A549 (cell line): ENCODE data around the gene SLC25A39. TPM values are rescaled to one million over a fixed set of nuclear protein-coding genes. Genes with fewer than 3 reads are reported as not detected.
"Not testable (repeated sequence)": the region's sequence is repeated elsewhere in the genome, so short reads cannot be mapped to it uniquely, and the experiment has no call there.

ENCODE experiments used
- ATAC-seq, 2 experiments: fragments of 200-7000 bp in 1 of 2; fragments of >200 bp in 1 of 2; cut with Nextera tagmentation in 1 of 2; cut with Tn5 transposase in 1 of 2; 3 replicates each; pipeline versions ENCODE4 v1.8.0 to v1.9.1; 2018 to 2020; ENCODE audit warnings: mild to moderate bottlenecking in 1 of 2, moderate library complexity in 1 of 2
- CTCF ChIA-PET: fragments of 300-600 bp; sonication (Branson Sonifier 250); formaldehyde crosslinking; extraction: SDS; loops from one replicate; lab custom pipeline; 2021; ENCODE audit warnings: antibody characterized with exemption, inconsistent platforms; lab: Yijun Ruan, JAX
- POLR2A ChIA-PET: fragments of 350-600 bp; formaldehyde crosslinking; extraction: SDS; loops from one replicate; lab custom pipeline; 2021; ENCODE audit warnings: antibody characterized with exemption, inconsistent platforms; lab: Yijun Ruan, JAX
- DNase-seq, 2 experiments: peaks; one replicate each; pipeline versions ENCODE4 v3.0.0 to v3.0.0-alpha.2; 2011 to 2016; ENCODE audit warnings: low read depth in 1 of 2, low spot score in 1 of 2
- FAIRE-seq: peaks from 2 replicates; lab custom pipeline; 2011; peaks lifted over from hg19 to GRCh38; lab: Jason Lieb, UNC
- H3K27ac ChIP-seq, 2 experiments: fragments of >200 bp; sonication (Bioruptor Twin); formaldehyde crosslinking; 3 replicates each; pipeline ENCODE4 v1.5.1; 2016 to 2017
- H3K4me1 ChIP-seq: fragments of >200 bp; sonication (Bioruptor Twin); formaldehyde crosslinking; 3 replicates; pipeline ENCODE4 v1.6.1; 2016
- H3K4me2 ChIP-seq: fragments of >200 bp; sonication (Bioruptor Twin); formaldehyde crosslinking; 3 replicates; pipeline ENCODE4 v1.6.1; 2016
- H3K4me3 ChIP-seq: fragments of >200 bp; sonication (Bioruptor Twin); formaldehyde crosslinking; 3 replicates; pipeline ENCODE4 v1.5.1; 2016
- H3K9me3 ChIP-seq: fragments of >200 bp; sonication (Bioruptor Twin); formaldehyde crosslinking; 3 replicates; pipeline ENCODE4 v1.6.1; 2016
- BHLHE40 ChIP-seq: IDR thresholded peaks from 2 replicates; pipeline ENCODE4 v1.6.1; 2012; ENCODE audit warnings: low read depth, low read length, inconsistent platforms
- CBX2 ChIP-seq: fragments of 200-600 bp; sonication (generic); IDR thresholded peaks from 2 replicates; pipeline ENCODE4 v1.6.1; 2016; ENCODE audit warnings: low read depth, mild to moderate bottlenecking, borderline replicate concordance
- CHD2 ChIP-seq: fragments of 150-350 bp; IDR thresholded peaks from 2 replicates; pipeline ENCODE4 v1.6.1; 2014; ENCODE audit warnings: low read length; ENCODE audit not compliant: partially characterized antibody
- EP300 ChIP-seq, 2 experiments: fragments of >200 bp; sonication (Bioruptor Twin); formaldehyde crosslinking; IDR thresholded peaks; 2 replicates in 1 of 2; 3 replicates in 1 of 2; pipeline ENCODE4 v1.6.1; 2016 to 2017
- FOSB ChIP-seq: fragments of 250-450 bp; sonication (Bioruptor Pico); IDR thresholded peaks from 2 replicates; pipeline ENCODE4 v1.5.0; 2020; ENCODE audit warnings: mild to moderate bottlenecking, moderate library complexity
- HDAC2 ChIP-seq: fragments of 200-600 bp; sonication (generic); IDR thresholded peaks from 2 replicates; pipeline ENCODE4 v1.6.1; 2016
- HOXA7 ChIP-seq: fragments of 250-450 bp; sonication (Bioruptor Pico); IDR thresholded peaks from 2 replicates; pipeline ENCODE4 v1.5.0; 2020; ENCODE audit warnings: mild to moderate bottlenecking, moderate library complexity
- HOXB5 ChIP-seq: fragments of 250-450 bp; sonication (Bioruptor Pico); IDR thresholded peaks from 2 replicates; pipeline ENCODE4 v1.5.0; 2020; ENCODE audit warnings: mild to moderate bottlenecking, moderate library complexity
- JUN ChIP-seq, 2 experiments: fragments of >200 bp; sonication (Bioruptor Twin); formaldehyde crosslinking; IDR thresholded peaks; 2 replicates in 1 of 2; 3 replicates in 1 of 2; pipeline ENCODE4 v1.6.1; 2016 to 2017
- KDM5A ChIP-seq: fragments of 200-600 bp; sonication (generic); IDR thresholded peaks from 2 replicates; pipeline ENCODE4 v1.6.1; 2016; ENCODE audit warnings: antibody characterized with exemption, mild to moderate bottlenecking
- MAX ChIP-seq: IDR thresholded peaks from 2 replicates; pipeline ENCODE4 v1.6.1; 2012
- MYC ChIP-seq: IDR thresholded peaks from 2 replicates; pipeline ENCODE4 v1.6.1; 2012; ENCODE audit warnings: mild to moderate bottlenecking, inconsistent platforms, low read length, improper control_type of control experiment, borderline replicate concordance
- NFE2L2 ChIP-seq: fragments of 150-350 bp; conservative IDR thresholded peaks from 2 replicates; pipeline ENCODE4 v1.6.1; 2014; ENCODE audit warnings: low read length
- NR3C1 ChIP-seq: fragments of >200 bp; sonication (Bioruptor Twin); formaldehyde crosslinking; IDR thresholded peaks from 3 replicates; pipeline ENCODE4 v1.6.1; 2017
- POLR2A ChIP-seq: IDR thresholded peaks from 2 replicates; pipeline ENCODE4 v1.6.1; 2012; ENCODE audit warnings: mild to moderate bottlenecking, low read length
- RNF2 ChIP-seq: fragments of 200-600 bp; sonication (generic); IDR thresholded peaks from 2 replicates; pipeline ENCODE4 v1.6.1; 2016; ENCODE audit warnings: low read depth, mild to moderate bottlenecking, antibody characterized with exemption, moderate library complexity, borderline replicate concordance
- SMC3 ChIP-seq: fragments of >200 bp; sonication (Bioruptor Twin); formaldehyde crosslinking; IDR thresholded peaks from 3 replicates; pipeline ENCODE4 v1.6.1; 2018; ENCODE audit warnings: inconsistent platforms
- SREBF2 ChIP-seq: fragments of 450-650 bp; IDR thresholded peaks from 2 replicates; pipeline ENCODE4 v1.6.1; 2014; ENCODE audit warnings: mild to moderate bottlenecking, moderate library complexity
- USF2 ChIP-seq: fragments of 450-650 bp; IDR thresholded peaks from 2 replicates; pipeline ENCODE4 v1.6.1; 2014; ENCODE audit warnings: antibody characterized with exemption
- ZC3H11A ChIP-seq: fragments of 450-650 bp; IDR thresholded peaks from 2 replicates; pipeline ENCODE4 v1.6.1; 2014; ENCODE audit warnings: antibody characterized with exemption, mild to moderate bottlenecking
- WGBS: methylation state at CpG from one replicate; pipeline ENCODE4 v1.1.6; 2017; ENCODE audit errors: missing lambda C conversion rate; 5-methylcytosine and 5-hydroxymethylcytosine counted together
- polyA plus RNA-seq, 4 experiments: library from polyadenylated mRNA; depleted of rRNA in 3 of 4; stranded (reverse); fragments of >200 nt; fragmentation: RNase III in 1 of 4; extraction: RNeasy Plus Mini Kit Qiagen cat#74134 plus additional on column Dnase treatment in 1 of 4; gene quantifications; 2 replicates in 3 of 4; 3 replicates in 1 of 4; pipeline ENCODE4 v1.2.3, GENCODE V29; 2011 to 2017

The SLC25A39 gene
- polyA plus RNA-seq, 2 of the 4 experiments (the other 2 are of a cell fraction): 80.9 to 154 TPM

DNA sequence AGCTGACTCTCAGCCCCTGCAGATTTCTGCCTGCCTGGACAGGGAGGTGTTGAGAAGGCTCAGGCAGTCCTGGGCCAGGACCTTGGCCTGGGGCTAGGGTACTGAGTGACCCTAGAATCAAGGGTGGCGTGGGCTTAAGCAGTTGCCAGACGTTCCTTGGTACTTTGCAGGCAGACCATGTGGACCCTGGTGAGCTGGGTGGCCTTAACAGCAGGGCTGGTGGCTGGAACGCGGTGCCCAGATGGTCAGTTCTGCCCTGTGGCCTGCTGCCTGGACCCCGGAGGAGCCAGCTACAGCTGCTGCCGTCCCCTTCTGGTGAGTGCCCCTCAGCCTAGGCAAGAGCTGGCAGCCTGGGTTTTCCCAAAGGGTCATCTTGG is 24.4 kb upstream of the SLC25A39 start:
- ATAC-seq: no peak
- FAIRE-seq: no peak
- TF ChIP-seq USF2 (no peak), SREBF2 (no peak), KDM5A (no peak), CBX2 (no peak), FOSB (CRISPR knock-in tag) (no peak), EP300 (IDR thresholded peaks at IDR 0.05) (no peak), SMC3 (no peak), JUN (IDR thresholded peaks at IDR 0.05) (no peak)
- Histone ChIP-seq H3K4me3 (no peak overlapping the region), H3K4me2 (no peak overlapping the region), H3K27ac (no peak overlapping the region), H3K4me1 (peaks cover 9% of the 10 kb centered on the region), H3K9me3 (no peaks in the 10 kb centered on the region)
- ChIA-PET POLR2A (no interaction called here), CTCF (interaction anchor here (0.6 to 17.9 kb wide), 13 partner anchors 14 to 310 kb away, joined by 3 to 327 read pairs (median 4); partner anchors contain the start of gene FAM171A2)
- 87% methylated on average over 6 of the region's 6 CpGs for WGBS
- DNase-seq: no peak

DNA sequence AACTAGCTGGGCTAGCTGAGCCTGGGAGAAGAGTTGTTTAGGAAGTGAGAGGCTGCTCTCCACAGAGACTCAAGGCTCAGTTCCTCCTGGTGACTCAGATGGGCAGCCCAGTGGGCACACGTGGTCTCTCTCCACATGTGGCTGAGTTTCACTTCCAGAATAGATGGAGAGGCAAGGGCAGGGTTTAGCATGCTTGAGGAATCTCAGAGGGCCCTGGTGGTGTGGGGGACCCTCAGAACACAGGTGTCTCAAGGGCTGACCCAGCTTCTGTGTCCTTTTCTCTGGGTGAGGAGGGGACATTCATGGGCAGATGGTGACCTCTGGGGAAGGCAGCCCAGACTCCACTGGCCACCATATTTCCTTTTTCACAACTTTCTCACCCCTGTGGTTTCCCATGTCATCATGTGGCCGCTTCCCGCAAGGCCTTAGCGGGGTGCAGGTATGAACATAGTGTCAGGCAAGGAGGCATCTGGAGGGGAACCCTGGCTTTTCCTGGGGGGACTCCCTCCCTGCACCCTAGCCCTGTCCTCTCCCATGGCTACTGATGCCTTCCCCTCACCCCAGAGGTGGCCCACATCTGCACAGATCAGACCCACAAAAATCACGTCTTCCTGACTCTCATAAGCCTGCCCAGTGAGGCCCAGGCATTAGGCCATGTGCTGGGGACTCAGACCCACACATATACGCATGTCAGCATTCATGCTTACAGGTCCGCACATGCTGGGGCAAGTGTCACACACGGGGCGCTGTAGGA is 23.8 kb upstream of the SLC25A39 start:
- no peak for DNase-seq
- Histone ChIP-seq H3K9me3 (no peaks in the 10 kb centered on the region), H3K4me3 (no peak overlapping the region), H3K27ac (no peak overlapping the region)
- ATAC-seq: no peak
- WGBS: 90% methylated on average over 9 of the region's 9 CpGs
- CTCF ChIA-PET: interaction anchor here (0.7 to 17.9 kb wide), 9 partner anchors 14 to 310 kb away, joined by 3 to 327 read pairs (median 4); partner anchors contain the start of gene FAM171A2
- POLR2A ChIA-PET: no interaction called here
- TF ChIP-seq USF2 (0 out of 2 replicates have a peak, but pooled peaks have one; percentile 23), BHLHE40 (no peak)
- TF ChIP-seq, all 56 proteins: peak for 1
- Histone ChIP-seq H3K4me2 (no peak overlapping the region), H3K4me1 (peaks cover 9% of the 10 kb centered on the region)
- no peak for FAIRE-seq

GRCh38 chr17:44347206-44348055 is 22.8 kb upstream of the SLC25A39 start:
- not testable (repeated sequence) for H3K9me3 ChIP-seq, H3K27ac ChIP-seq, DNase-seq, ATAC-seq, FAIRE-seq, H3K4me1 ChIP-seq, H3K4me2 ChIP-seq, H3K4me3 ChIP-seq
- WGBS: 74% methylated on average over 18 of the region's 18 CpGs
- CTCF ChIA-PET: interaction anchor here (0.6 to 17.9 kb wide), 7 partner anchors 14 to 199 kb away, joined by 3 to 327 read pairs (median 4); partner anchors contain the start of gene FAM171A2
- POLR2A ChIA-PET: interaction anchor here (0.6 kb wide), 1 partner anchor 277 kb away, joined by 3 read pairs; no protein-coding TSS in a partner anchor

DNA sequence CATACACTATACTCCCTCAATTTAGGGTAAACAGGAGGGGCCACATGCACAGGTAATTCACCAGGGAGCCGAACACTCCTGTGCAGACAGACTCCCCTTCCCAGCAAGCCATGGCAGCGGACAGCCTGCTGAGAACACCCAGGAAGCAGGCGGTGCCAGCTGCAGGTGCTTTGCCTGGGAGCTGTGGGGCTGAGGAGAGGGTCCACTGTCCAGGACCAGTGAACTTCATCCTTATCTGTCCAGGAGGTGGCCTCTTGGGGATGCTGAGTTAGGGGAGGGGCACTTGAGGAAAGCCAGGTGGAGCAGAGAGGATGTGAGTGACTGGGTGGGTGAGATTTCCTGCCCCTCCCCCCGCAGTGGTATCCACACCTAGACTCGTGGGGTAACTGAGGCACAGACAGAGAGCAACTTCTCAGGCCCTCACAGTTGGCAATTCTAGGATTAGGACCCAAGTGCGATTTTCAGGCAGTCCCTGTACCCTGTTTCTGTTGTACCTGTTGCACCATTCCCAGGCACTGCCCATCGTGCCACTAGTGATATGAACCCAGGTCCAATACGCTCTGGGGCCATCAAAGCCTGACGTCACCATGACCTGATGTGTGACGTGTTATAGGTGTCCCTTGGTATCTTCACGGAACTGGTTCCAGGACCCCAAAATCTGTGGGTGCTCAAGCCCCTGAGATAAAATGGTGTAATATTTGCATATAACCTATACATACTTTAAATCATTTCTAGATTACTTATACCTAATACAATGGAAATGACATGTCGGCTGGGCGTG is 21.6 kb upstream of the SLC25A39 start:
- ATAC-seq: 0 out of 6 replicates have a peak, but pooled peaks of 1 of the 2 experiments have one; percentile 0

More for the DNA sequence above, 21.6 kb upstream of the SLC25A39 start:
- TF ChIP-seq SREBF2 (no peak), RNF2 (no peak), HOXA7 (CRISPR knock-in tag) (no peak), NFE2L2 (no peak), POLR2A (no peak), NR3C1 (no peak), HDAC2 (no peak), MYC (no peak), MAX (no peak), CHD2 (no peak), HOXB5 (CRISPR knock-in tag) (no peak), ZC3H11A (no peak)
- TF ChIP-seq, all 56 proteins: peak for 0
- POLR2A ChIA-PET: interaction anchor here (0.5 to 1.9 kb wide), 8 partner anchors 8 to 276 kb away, joined by 3 to 20 read pairs (median 5); partner anchors contain the start of gene RUNDC3A
- DNase-seq: no peak
- H3K9me3 ChIP-seq: no peaks in the 10 kb centered on the region
- no peak for FAIRE-seq
- H3K27ac ChIP-seq: peak overlapping the region in 1 of 2 experiments; percentile 85; a peak in 3 of 6 replicates
- CTCF ChIA-PET: interaction anchor here (1.1 to 17.9 kb wide), 19 partner anchors 11 to 185 kb away, joined by 3 to 327 read pairs (median 7); partner anchors contain the start of genes FAM171A2 and UBTF
- H3K4me3 ChIP-seq: peak overlapping the region; percentile 92
- WGBS: 75% methylated on average over 13 of the region's 13 CpGs
- H3K4me1 ChIP-seq: peaks cover 9% of the 10 kb centered on the region
- peak overlapping the region; percentile 90 for H3K4me2 ChIP-seq
